HepG2 (cell line): ENCODE data around the gene OPRL1. TPM values are rescaled to one million over a fixed set of nuclear protein-coding genes. Genes with fewer than 3 reads are reported as not detected.
A peak's percentile ranks its signal among the peaks of the same experiment; 100 is the strongest.

Experiments
- ARHGAP35 ChIP-seq: sonication (generic); formaldehyde crosslinking; IDR thresholded peaks from 2 replicates; pipeline ENCODE4 v1.9.0; 2022; ENCODE audit warnings: mild to moderate bottlenecking, inconsistent platforms, moderate library complexity, missing genetic modification reagents, borderline replicate concordance
- ETV5 ChIP-seq: IDR thresholded peaks from 2 replicates; pipeline ENCODE4 v1.6.1; 2018; ENCODE audit warnings: missing biosample characterization, missing genetic modification reagents, inconsistent platforms, borderline replicate concordance
- NFYC ChIP-seq: IDR thresholded peaks from 2 replicates; pipeline ENCODE4 v1.6.1; 2016; ENCODE audit warnings: missing genetic modification reagents, missing compliant biosample characterization
- NR2C2 ChIP-seq: sonication (generic); formaldehyde crosslinking; IDR thresholded peaks from 2 replicates; pipeline ENCODE4 v1.4.0; 2020; ENCODE audit warnings: missing genetic modification reagents, mild to moderate bottlenecking, moderate library complexity, borderline replicate concordance
- PHF5A ChIP-seq: IDR thresholded peaks from one replicate; pipeline ENCODE4 v1.6.1; 2018; ENCODE audit warnings: low read depth, missing genetic modification reagents; ENCODE audit not compliant: unreplicated experiment
- POLR2G ChIP-seq: fragments of 200-400 bp; formaldehyde crosslinking; IDR thresholded peaks from 2 replicates; pipeline ENCODE4 v1.6.1; 2018; ENCODE audit warnings: mild to moderate bottlenecking, low read depth, low read length, moderate library complexity
- YEATS4 ChIP-seq: sonication (generic); formaldehyde crosslinking; IDR thresholded peaks from 2 replicates; pipeline ENCODE4 v1.4.0; 2020; ENCODE audit warnings: missing genetic modification reagents, borderline replicate concordance
- ZNF256 ChIP-seq: sonication (generic); formaldehyde crosslinking; conservative IDR thresholded peaks from 2 replicates; pipeline ENCODE4 v1.4.0; 2020; ENCODE audit warnings: missing genetic modification reagents
- ZNF431 ChIP-seq: sonication (generic); formaldehyde crosslinking; IDR thresholded peaks from 2 replicates; pipeline ENCODE4 v1.9.0; 2022; ENCODE audit warnings: missing genetic modification reagents, low read depth, mild to moderate bottlenecking, borderline replicate concordance
- ZNF619 ChIP-seq: sonication (generic); formaldehyde crosslinking; IDR thresholded peaks from 2 replicates; pipeline ENCODE4 v1.4.0; 2020; ENCODE audit warnings: mild to moderate bottlenecking, missing genetic modification reagents
- ZNF773 ChIP-seq: sonication (generic); formaldehyde crosslinking; IDR thresholded peaks from 2 replicates; pipeline ENCODE4 v1.4.0; 2020; ENCODE audit warnings: missing genetic modification reagents, borderline replicate concordance
- ZSCAN30 ChIP-seq: sonication (generic); formaldehyde crosslinking; IDR thresholded peaks from 2 replicates; pipeline ENCODE4 v1.5.0; 2020; ENCODE audit warnings: mild to moderate bottlenecking, missing genetic modification reagents
- polyA plus RNA-seq, 8 experiments: library from polyadenylated mRNA; depleted of rRNA in 3 of 8; stranded (reverse) in 7 of 8; unstranded in 1 of 8; fragments of >200 nt; fragmentation: Illumina TruSeq in 4 of 8; extraction: Trizol in 4 of 8; gene quantifications; 2 replicates each; pipeline versions ENCODE4 v1.2.1 to v1.2.3, GENCODE V29; 2011 to 2016; ENCODE audit warnings: low read depth in 4 of 8, missing spikeins in 1 of 8, mixed read lengths in 1 of 8; ENCODE audit not compliant: insufficient read depth in 1 of 8
- total RNA-seq, 5 experiments: library from RNA; depleted of rRNA; stranded (reverse); fragments of >200 nt; fragmentation: Illumina TruSeq; extraction: Trizol; gene quantifications; 2 replicates each; pipeline ENCODE4 v1.2.3, GENCODE V29; 2016; ENCODE audit warnings: low read depth in 1 of 5
- TF ChIP-seq, protein P1 (sequence below): sonication (generic); formaldehyde crosslinking; IDR thresholded peaks from 2 replicates; pipeline ENCODE4 v1.4.0; 2020; ENCODE audit warnings: missing genetic modification reagents
- TF ChIP-seq, protein P2 (sequence below): sonication (generic); formaldehyde crosslinking; IDR thresholded peaks from 2 replicates; pipeline ENCODE4 v1.5.1; 2020; ENCODE audit warnings: mild to moderate bottlenecking, moderate library complexity, missing genetic modification reagents
- TF ChIP-seq, protein P3 (sequence below): sonication (generic); formaldehyde crosslinking; IDR thresholded peaks from 2 replicates; pipeline ENCODE4 v1.8.1; 2022; ENCODE audit warnings: low read depth, mild to moderate bottlenecking, missing genetic modification reagents
- TF ChIP-seq, protein P4 (sequence below): sonication (generic); formaldehyde crosslinking; IDR thresholded peaks from 2 replicates; pipeline ENCODE4 v1.5.1; 2020; ENCODE audit warnings: mild to moderate bottlenecking, missing genetic modification reagents, moderate library complexity
- TF ChIP-seq, protein P5 (sequence below): sonication (generic); formaldehyde crosslinking; IDR thresholded peaks from 2 replicates; pipeline ENCODE4 v1.5.1; 2020; ENCODE audit warnings: mild to moderate bottlenecking, missing genetic modification reagents
- TF ChIP-seq, protein P6 (sequence below): sonication (generic); formaldehyde crosslinking; IDR thresholded peaks from 2 replicates; pipeline ENCODE4 v1.8.1; 2023; ENCODE audit warnings: mild to moderate bottlenecking, missing genetic modification reagents

The OPRL1 gene
- total and polyA plus RNA-seq, 2 of the 13 experiments (the other 11 are each of a cell fraction or from before 2014, with no cell fraction given), result 0.35 to 0.71 TPM

DNA sequence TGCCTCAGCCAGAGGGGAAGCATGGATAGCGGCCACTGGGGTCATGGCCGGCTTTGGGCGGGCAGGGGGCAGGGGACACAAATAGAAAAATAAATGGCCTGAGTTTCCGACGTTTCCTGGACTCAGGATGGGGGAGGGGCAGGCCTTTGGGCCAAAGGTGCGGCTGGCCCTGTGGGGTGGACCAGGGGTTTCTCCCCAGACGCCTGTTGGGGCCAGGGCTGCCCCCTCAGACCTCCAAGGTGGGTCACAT, 23.3 kb upstream of the OPRL1 start (continued):
- TF ChIP-seq, protein P1, sequence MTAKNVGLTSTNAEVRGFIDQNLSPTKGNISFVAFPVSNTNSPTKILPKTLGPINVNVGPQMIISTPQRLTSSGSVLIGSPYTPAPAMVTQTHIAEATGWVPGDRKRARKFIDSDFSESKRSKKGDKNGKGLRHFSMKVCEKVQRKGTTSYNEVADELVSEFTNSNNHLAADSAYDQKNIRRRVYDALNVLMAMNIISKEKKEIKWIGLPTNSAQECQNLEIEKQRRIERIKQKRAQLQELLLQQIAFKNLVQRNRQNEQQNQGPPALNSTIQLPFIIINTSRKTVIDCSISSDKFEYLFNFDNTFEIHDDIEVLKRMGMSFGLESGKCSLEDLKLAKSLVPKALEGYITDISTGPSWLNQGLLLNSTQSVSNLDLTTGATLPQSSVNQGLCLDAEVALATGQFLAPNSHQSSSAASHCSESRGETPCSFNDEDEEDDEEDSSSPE, result peak; percentile 11; the same call in 1 of the 2 replicates
- TF ChIP-seq ARHGAP35 (no peak), ZSCAN30 (CRISPR knock-in tag) (0 out of 2 replicates have a peak, but pooled peaks have one; percentile 91), ZNF256 (CRISPR knock-in tag) (no peak), ZNF773 (CRISPR knock-in tag) (peak; percentile 12; the same call in 1 of the 2 replicates), YEATS4 (CRISPR knock-in tag) (peak; percentile 35; the same call in 1 of the 2 replicates), ZNF431 (no peak), NR2C2 (CRISPR knock-in tag) (peak; percentile 35; the same call in 1 of the 2 replicates), POLR2G (no peak), ZNF619 (CRISPR knock-in tag) (0 out of 2 replicates have a peak, but pooled peaks have one; percentile 11), NFYC (CRISPR knock-in tag) (no peak), PHF5A (CRISPR knock-in tag) (peak; percentile 10), ETV5 (CRISPR knock-in tag) (peak; percentile 70)
- TF ChIP-seq, protein P2, sequence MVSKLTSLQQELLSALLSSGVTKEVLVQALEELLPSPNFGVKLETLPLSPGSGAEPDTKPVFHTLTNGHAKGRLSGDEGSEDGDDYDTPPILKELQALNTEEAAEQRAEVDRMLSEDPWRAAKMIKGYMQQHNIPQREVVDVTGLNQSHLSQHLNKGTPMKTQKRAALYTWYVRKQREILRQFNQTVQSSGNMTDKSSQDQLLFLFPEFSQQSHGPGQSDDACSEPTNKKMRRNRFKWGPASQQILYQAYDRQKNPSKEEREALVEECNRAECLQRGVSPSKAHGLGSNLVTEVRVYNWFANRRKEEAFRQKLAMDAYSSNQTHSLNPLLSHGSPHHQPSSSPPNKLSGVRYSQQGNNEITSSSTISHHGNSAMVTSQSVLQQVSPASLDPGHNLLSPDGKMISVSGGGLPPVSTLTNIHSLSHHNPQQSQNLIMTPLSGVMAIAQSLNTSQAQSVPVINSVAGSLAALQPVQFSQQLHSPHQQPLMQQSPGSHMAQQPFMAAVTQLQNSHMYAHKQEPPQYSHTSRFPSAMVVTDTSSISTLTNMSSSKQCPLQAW (CRISPR knock-in tag), result no peak
- TF ChIP-seq, protein P3, sequence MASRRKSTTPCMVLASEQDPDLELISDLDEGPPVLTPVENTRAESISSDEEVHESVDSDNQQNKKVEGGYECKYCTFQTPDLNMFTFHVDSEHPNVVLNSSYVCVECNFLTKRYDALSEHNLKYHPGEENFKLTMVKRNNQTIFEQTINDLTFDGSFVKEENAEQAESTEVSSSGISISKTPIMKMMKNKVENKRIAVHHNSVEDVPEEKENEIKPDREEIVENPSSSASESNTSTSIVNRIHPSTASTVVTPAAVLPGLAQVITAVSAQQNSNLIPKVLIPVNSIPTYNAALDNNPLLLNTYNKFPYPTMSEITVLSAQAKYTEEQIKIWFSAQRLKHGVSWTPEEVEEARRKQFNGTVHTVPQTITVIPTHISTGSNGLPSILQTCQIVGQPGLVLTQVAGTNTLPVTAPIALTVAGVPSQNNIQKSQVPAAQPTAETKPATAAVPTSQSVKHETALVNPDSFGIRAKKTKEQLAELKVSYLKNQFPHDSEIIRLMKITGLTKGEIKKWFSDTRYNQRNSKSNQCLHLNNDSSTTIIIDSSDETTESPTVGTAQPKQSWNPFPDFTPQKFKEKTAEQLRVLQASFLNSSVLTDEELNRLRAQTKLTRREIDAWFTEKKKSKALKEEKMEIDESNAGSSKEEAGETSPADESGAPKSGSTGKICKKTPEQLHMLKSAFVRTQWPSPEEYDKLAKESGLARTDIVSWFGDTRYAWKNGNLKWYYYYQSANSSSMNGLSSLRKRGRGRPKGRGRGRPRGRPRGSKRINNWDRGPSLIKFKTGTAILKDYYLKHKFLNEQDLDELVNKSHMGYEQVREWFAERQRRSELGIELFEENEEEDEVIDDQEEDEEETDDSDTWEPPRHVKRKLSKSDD (CRISPR knock-in tag), result no peak
- TF ChIP-seq, protein P4, sequence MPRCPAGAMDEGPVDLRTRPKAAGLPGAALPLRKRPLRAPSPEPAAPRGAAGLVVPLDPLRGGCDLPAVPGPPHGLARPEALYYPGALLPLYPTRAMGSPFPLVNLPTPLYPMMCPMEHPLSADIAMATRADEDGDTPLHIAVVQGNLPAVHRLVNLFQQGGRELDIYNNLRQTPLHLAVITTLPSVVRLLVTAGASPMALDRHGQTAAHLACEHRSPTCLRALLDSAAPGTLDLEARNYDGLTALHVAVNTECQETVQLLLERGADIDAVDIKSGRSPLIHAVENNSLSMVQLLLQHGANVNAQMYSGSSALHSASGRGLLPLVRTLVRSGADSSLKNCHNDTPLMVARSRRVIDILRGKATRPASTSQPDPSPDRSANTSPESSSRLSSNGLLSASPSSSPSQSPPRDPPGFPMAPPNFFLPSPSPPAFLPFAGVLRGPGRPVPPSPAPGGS (CRISPR knock-in tag), result no peak
- TF ChIP-seq, protein P5, sequence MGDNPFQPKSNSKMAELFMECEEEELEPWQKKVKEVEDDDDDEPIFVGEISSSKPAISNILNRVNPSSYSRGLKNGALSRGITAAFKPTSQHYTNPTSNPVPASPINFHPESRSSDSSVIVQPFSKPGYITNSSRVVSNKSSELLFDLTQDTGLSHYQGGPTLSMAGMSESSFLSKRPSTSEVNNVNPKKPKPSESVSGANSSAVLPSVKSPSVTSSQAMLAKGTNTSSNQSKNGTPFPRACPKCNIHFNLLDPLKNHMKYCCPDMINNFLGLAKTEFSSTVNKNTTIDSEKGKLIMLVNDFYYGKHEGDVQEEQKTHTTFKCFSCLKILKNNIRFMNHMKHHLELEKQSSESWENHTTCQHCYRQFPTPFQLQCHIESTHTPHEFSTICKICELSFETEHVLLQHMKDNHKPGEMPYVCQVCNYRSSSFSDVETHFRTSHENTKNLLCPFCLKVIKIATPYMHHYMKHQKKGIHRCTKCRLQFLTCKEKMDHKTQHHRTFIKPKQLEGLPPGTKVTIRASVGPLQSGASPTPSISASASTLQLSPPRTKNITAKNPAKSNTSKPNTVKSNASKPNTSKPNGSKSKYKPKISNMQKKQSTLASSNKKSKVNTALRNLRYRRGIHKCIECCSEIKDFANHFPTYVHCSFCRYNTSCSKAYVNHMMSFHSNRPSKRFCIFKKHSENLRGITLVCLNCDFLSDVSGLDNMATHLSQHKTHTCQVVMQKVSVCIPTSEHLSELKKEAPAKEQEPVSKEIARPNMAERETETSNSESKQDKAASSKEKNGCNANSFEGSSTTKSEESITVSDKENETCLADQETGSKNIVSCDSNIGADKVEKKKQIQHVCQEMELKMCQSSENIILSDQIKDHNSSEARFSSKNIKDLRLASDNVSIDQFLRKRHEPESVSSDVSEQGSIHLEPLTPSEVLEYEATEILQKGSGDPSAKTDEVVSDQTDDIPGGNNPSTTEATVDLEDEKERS (CRISPR knock-in tag), result no peak
- TF ChIP-seq, protein P6, sequence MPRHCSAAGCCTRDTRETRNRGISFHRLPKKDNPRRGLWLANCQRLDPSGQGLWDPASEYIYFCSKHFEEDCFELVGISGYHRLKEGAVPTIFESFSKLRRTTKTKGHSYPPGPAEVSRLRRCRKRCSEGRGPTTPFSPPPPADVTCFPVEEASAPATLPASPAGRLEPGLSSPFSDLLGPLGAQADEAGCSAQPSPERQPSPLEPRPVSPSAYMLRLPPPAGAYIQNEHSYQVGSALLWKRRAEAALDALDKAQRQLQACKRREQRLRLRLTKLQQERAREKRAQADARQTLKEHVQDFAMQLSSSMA (CRISPR knock-in tag), result peak; percentile 88; the same call in 1 of the 2 replicates
- TF ChIP-seq, all 625 proteins: peak for 108
